ENCODE measurements around the gene LGMN. TPM values are rescaled to one million over a fixed set of nuclear protein-coding genes. Genes with fewer than 3 reads are reported as not detected.
A peak's percentile ranks its signal among the peaks of the same experiment; 100 is the strongest.

The LGMN gene
- 10.4 and 28.9 TPM in 2 replicates for total RNA-seq (2016; rRNA removed; fragmentation: Illumina TruSeq; extraction: Trizol)
- 3.0 and 5.2 TPM in 2 replicates for total RNA-seq (2016; cell fraction: cytosol; rRNA removed; fragmentation: Illumina TruSeq; extraction: Trizol; ENCODE audit: low read depth)
- 10.1 and 29.2 TPM in 2 replicates for total RNA-seq (2016; cell fraction: insoluble cytoplasmic fraction; rRNA removed; fragmentation: Illumina TruSeq; extraction: Trizol)
- total RNA-seq (2016; cell fraction: membrane; rRNA removed; fragmentation: Illumina TruSeq; extraction: Trizol), result 6.4 and 6.6 TPM in 2 replicates
- 26.8 and 34.0 TPM in 2 replicates for total RNA-seq (2016; cell fraction: nucleus; rRNA removed; fragmentation: Illumina TruSeq; extraction: Trizol)
- polyA plus RNA-seq (2011; rRNA removed), result 76.4 and 83.6 TPM in 2 replicates
- polyA plus RNA-seq (2011; cell fraction: cytosol; rRNA removed), result 76.0 and 85.2 TPM in 2 replicates
- polyA plus RNA-seq (2011; cell fraction: nucleus; rRNA removed), result 50.5 and 61.9 TPM in 2 replicates
- polyA plus RNA-seq (2012), result 45.0 and 57.9 TPM in 2 replicates
- polyA plus RNA-seq (2016; cell fraction: cytosol; fragmentation: Illumina TruSeq; extraction: Trizol; ENCODE audit: low read depth), result 3.5 and 4.0 TPM in 2 replicates
- polyA plus RNA-seq (2016; cell fraction: insoluble cytoplasmic fraction; fragmentation: Illumina TruSeq; extraction: Trizol; ENCODE audit: low read depth), result 12.3 and 12.9 TPM in 2 replicates
- 4.3 and 4.4 TPM in 2 replicates for polyA plus RNA-seq (2016; cell fraction: membrane; fragmentation: Illumina TruSeq; extraction: Trizol; ENCODE audit: low read depth)
- 46.4 and 49.9 TPM in 2 replicates for polyA plus RNA-seq (2016; cell fraction: nucleus; fragmentation: Illumina TruSeq; extraction: Trizol; ENCODE audit: insufficient read depth, low read depth)
- 30.5 and 33.0 TPM in 2 replicates for polyA minus RNA-seq (2011; rRNA and poly(A)+ RNA removed; ENCODE audit: low replicate concordance)
- 17.5 and 19.4 TPM in 2 replicates for polyA minus RNA-seq (2011; cell fraction: cytosol; rRNA and poly(A)+ RNA removed)
- 14.9 and 23.0 TPM in 2 replicates for polyA minus RNA-seq (2011; cell fraction: nucleus; rRNA and poly(A)+ RNA removed)
- Bru-seq, nascent RNA, result percentile 49 among the genes with signal in this experiment
- BruChase-seq, experiment 1, labeled RNA remaining after a 6-hour chase, result percentile 58 among the genes with signal in this experiment
- percentile 51 among the genes with signal in this experiment for BruChase-seq, experiment 2, labeled RNA remaining after a 2-hour chase
- long read RNA-seq, experiment 1, transcript LGMN-201 (14 exons, 2,055 nt), result major isoform, 43 of 58 reads
- long read RNA-seq, experiment 1, partial matches to known transcripts, result 5 of 58 reads
- long read RNA-seq, experiment 1, other reads (novel, unspliced or antisense), result 6 of 58 reads
- long read RNA-seq, experiment 2, transcript LGMN-201 (14 exons, 2,055 nt), result major isoform, 55 of 98 reads
- long read RNA-seq, experiment 2, partial matches to known transcripts, result 15 of 98 reads
- long read RNA-seq, experiment 2, other reads (novel, unspliced or antisense), result 19 of 98 reads

GRCh38 chr14:92748259-92749016, at the start of gene LGMN:
Gene LGMN (minus strand): TSS chr14:92748627. CDS start chr14:92732786, 15,841 bp downstream.
- Histone ChIP-seq H3K27ac (ENCODE audit: extremely low read length, insufficient read depth, low read length) (peak within 1 kb of the TSS; percentile 50), H3K36me3 (replicated peaks in 1 of 2; ENCODE audit: control insufficient read depth in 1 of 2, insufficient read depth in 2 of 2, low read length in 2 of 2) (no peaks in the 10 kb centered on the region), H3K9ac (ENCODE audit: insufficient read depth, low read depth, low read length) (peak within 1 kb of the TSS; percentile 81), H3K4me2 (ENCODE audit: low read depth, low read length) (peak within 1 kb of the TSS; percentile 84), H4K20me1 (ENCODE audit: insufficient read depth, low read length) (no peaks in the 10 kb centered on the region; the same call in 1 of the 2 replicates), H3K4me3 (replicated peaks in 1 of 3; ENCODE audit: insufficient read depth in 1 of 3, low read depth in 2 of 3, low read length in 3 of 3) (peak within 1 kb of the TSS; percentile 80 to 89 (median 87)), H2AFZ (ENCODE audit: low read length) (peak within 1 kb of the TSS; percentile 71), H3K4me1 (ENCODE audit: insufficient read depth, low read length) (peaks cover 45% of the 10 kb centered on the region), H3K9me3 (ENCODE audit: low read length) (no peaks in the 10 kb centered on the region), H3K27me3 (ENCODE audit: control insufficient read depth in 1 of 2, insufficient read depth in 2 of 2, low read length in 2 of 2) (no peaks in the 10 kb centered on the region; a peak in 1 of 5 replicates), H3K79me2 (ENCODE audit: insufficient read depth, low read length) (peaks cover 9% of the 10 kb centered on the region)
- in situ Hi-C loops (cut with HindIII; ENCODE audit: extremely low pct_ligation_motif_present, low pct_unique_long_range_greater_than_20kb), result no loop called here
- ChIA-PET CTCF (ENCODE audit: low intra/inter-chr PET ratio, low total read pairs) (no interaction called here), POLR2A (interaction anchor here (0.8 to 2.0 kb wide), 16 partner anchors 9 to 55 kb away, joined by 3 to 29 read pairs (median 4); partner anchors contain the start of gene GOLGA5)
- DNase-seq (ENCODE audit: low spot score) (peak; percentile 92), ATAC-seq (peak; percentile 99), FAIRE-seq (peak; percentile 78)
- intact Hi-C loops (cut with micrococcal nuclease; ENCODE audit: unreplicated experiment), result loop anchor here (5.0 kb wide), 1 partner anchor 36 kb away; no protein-coding TSS in a partner anchor
- 1% methylated on average over 17 of the region's 50 CpGs for WGBS (ENCODE audit: low lambda C conversion rate)
- no TSS peak for BruUV-seq (replicated peaks)
- TF ChIP-seq ZNF367 (CRISPR knock-in tag; IDR thresholded peaks at IDR 0.05; ENCODE audit: borderline replicate concordance), result no peak
- TF ChIP-seq GABPA (IDR thresholded peaks at IDR 0.05; ENCODE audit: low read depth, low read length), result no peak
- TF ChIP-seq GABPA (CRISPR knock-in tag; IDR thresholded peaks at IDR 0.05; ENCODE audit: low read depth), result peak; percentile 49
- peak; percentile 66 for TF ChIP-seq ZBTB7A (CRISPR knock-in tag; IDR thresholded peaks at IDR 0.05)
- TF ChIP-seq ZNF550 (CRISPR knock-in tag; IDR thresholded peaks at IDR 0.05; ENCODE audit: borderline replicate concordance), result no peak
- no peak for TF ChIP-seq ZMYM2 (CRISPR knock-in tag; IDR thresholded peaks at IDR 0.05)
- no peak for TF ChIP-seq MED13 (CRISPR knock-in tag; IDR thresholded peaks at IDR 0.05)
- no peak for TF ChIP-seq TBL1XR1 (IDR thresholded peaks at IDR 0.05; ENCODE audit: borderline replicate concordance, low read length, partially characterized antibody)
- TF ChIP-seq IRX3 (CRISPR knock-in tag; IDR thresholded peaks at IDR 0.05; ENCODE audit: borderline replicate concordance, low read depth), result no peak
- TF ChIP-seq ZNF800 (CRISPR knock-in tag; IDR thresholded peaks at IDR 0.05), result 0 out of 2 replicates have a peak, but pooled peaks have one; percentile 14
- TF ChIP-seq ZNF598 (CRISPR knock-in tag; IDR thresholded peaks at IDR 0.05; ENCODE audit: borderline replicate concordance), result 0 out of 2 replicates have a peak, but pooled peaks have one; percentile 45
